Right lobe of liver (tissue), 6 donors: ENCODE results near the gene SLC25A15. TPM values are rescaled to one million over a fixed set of nuclear protein-coding genes. Genes with fewer than 3 reads are reported as not detected.

Experiments used
- ATAC-seq, 4 donors: fragments of 200-7000 bp; cut with Tn5 transposase; one replicate each; pipeline ENCODE4 v1.9.1; 2020; ENCODE audit warnings: mild to moderate bottlenecking in 4 of 4, moderate library complexity in 4 of 4
- DNase-seq, 3 donors: peaks; one replicate each; pipeline ENCODE4 v3.0.0-alpha.2; 2020
- H3K27ac ChIP-seq, 3 donors: fragments of 200-600 bp; one replicate each; pipeline ENCODE4 v1.8.0; 2022
- H3K27me3 ChIP-seq, 2 donors: fragments of 200-600 bp; one replicate each; pipeline ENCODE4 v1.8.0; 2022
- H3K36me3 ChIP-seq, 4 donors: fragments of 200-600 bp; sonication (generic) in 1 of 4; one replicate each; pipeline versions ENCODE4 v1.5.1 to v1.8.0; 2017 to 2022; ENCODE audit warnings: control low read depth in 1 of 4
- H3K4me1 ChIP-seq, 4 donors: fragments of 200-600 bp; sonication (generic) in 1 of 4; one replicate each; pipeline versions ENCODE4 v1.5.1 to v1.8.0; 2017 to 2022; ENCODE audit warnings: control low read depth in 1 of 4
- H3K4me3 ChIP-seq, 3 donors: fragments of 200-600 bp; one replicate each; pipeline ENCODE4 v1.8.0; 2022
- H3K9me3 ChIP-seq, 4 donors: fragments of 200-600 bp; sonication (generic) in 1 of 4; one replicate each; pipeline versions ENCODE4 v1.5.1 to v1.8.0; 2017 to 2022; ENCODE audit warnings: control low read depth in 1 of 4
- POLR2A ChIP-seq: fragments of 450-650 bp; IDR thresholded peaks from one replicate; pipeline ENCODE4 v1.6.1; 2017; ENCODE audit warnings: antibody characterized with exemption, mild to moderate bottlenecking
- WGBS: methylation state at CpG from one replicate; pipeline ENCODE4 v1.1.6; 2018; ENCODE audit warnings: low coverage, low lambda C conversion rate; ENCODE audit not compliant: insufficient coverage; ENCODE audit errors: missing lambda C conversion rate; 5-methylcytosine and 5-hydroxymethylcytosine counted together
- intact Hi-C, 2 donors: fragments of 100-400 bp; cut with DNase I; formaldehyde crosslinking; loops; one replicate each; pipeline versions ENCODE4 v1.11.2 to v1.14.1; 2022
- total RNA-seq, 6 experiments: library from RNA; depleted of rRNA in 2 of 6; stranded (reverse); fragments of >200 nt in 2 of 6; fragmentation: NEBNext Ultra II Directional in 3 of 6; extraction: Animal tissue kit (Norgen Biotek cat#: 25700) in 3 of 6; gene quantifications; one replicate each; pipeline versions ENCODE4 v1.1.0 to v1.2.4, GENCODE V29; 2016 to 2023
- TF ChIP-seq, protein P1 (sequence below), 4 donors: fragments of 200-600 bp in 3 of 4; fragments of 450-650 bp in 1 of 4; IDR thresholded peaks; one replicate each; pipeline versions ENCODE4 v1.5.1 to v1.8.0; 2016 to 2022; ENCODE audit warnings: antibody characterized with exemption in 4 of 4, mild to moderate bottlenecking in 2 of 4
- donor health status: DM: no; HTN: yes; CAD: no.
- donor health status: DM: no; HTN: no; CAD: no.
- donor health status: DM: no; HTN: no; CAD: no.
- donor health status: DM: no; HTN: yes; CAD: no.
- donor health status: DM: no; HTN: yes; CAD: no.

SLC25A15 gene
- total RNA-seq, 6 experiments from 2014 or later: 28.0 to 168 (median 79.9) TPM

- Histone ChIP-seq H3K4me3 (no peak overlapping the region), H3K27me3 (no peaks in the 10 kb centered on the region), H3K27ac (no peak overlapping the region), H3K36me3 (peaks cover 0 to 25% (median 4%) of the 10 kb centered on the region in 4 donors), H3K9me3 (no peaks in the 10 kb centered on the region), H3K4me1 (peaks cover 0 to 10% (median 0%) of the 10 kb centered on the region in 4 donors)
- no peak for ATAC-seq
- intact Hi-C loops: no loop called here
- no peak for DNase-seq
- WGBS: 97% methylated on average over 4 of the region's 4 CpGs
- TF ChIP-seq, protein P1, sequence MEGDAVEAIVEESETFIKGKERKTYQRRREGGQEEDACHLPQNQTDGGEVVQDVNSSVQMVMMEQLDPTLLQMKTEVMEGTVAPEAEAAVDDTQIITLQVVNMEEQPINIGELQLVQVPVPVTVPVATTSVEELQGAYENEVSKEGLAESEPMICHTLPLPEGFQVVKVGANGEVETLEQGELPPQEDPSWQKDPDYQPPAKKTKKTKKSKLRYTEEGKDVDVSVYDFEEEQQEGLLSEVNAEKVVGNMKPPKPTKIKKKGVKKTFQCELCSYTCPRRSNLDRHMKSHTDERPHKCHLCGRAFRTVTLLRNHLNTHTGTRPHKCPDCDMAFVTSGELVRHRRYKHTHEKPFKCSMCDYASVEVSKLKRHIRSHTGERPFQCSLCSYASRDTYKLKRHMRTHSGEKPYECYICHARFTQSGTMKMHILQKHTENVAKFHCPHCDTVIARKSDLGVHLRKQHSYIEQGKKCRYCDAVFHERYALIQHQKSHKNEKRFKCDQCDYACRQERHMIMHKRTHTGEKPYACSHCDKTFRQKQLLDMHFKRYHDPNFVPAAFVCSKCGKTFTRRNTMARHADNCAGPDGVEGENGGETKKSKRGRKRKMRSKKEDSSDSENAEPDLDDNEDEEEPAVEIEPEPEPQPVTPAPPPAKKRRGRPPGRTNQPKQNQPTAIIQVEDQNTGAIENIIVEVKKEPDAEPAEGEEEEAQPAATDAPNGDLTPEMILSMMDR (IDR thresholded peaks at IDR 0.05): no peak
- TF ChIP-seq POLR2A: no peak
Measured at GRCh38 chr13:40758811-40759210, 30.6 kb upstream of the SLC25A15 start.

DNA sequence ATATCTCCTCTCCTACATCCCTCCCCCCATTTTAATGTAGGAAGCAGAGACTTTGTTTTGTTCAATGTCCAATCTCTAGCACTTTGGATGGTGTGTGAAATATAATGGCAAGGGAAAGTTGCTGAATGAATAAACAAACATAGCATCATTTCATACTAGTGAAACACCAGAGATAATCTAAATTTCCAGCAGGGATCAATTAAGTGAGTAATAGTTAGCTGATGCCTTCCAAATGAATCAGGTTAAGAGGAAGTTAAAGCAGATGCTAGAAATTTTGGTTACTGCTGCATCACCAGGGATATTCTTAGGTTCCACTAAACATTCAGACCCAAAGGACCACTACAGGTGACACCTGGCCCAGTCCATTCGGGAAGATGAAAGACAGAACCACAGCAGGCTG lies 26.6 kb upstream of the SLC25A15 start:
- no peaks in the 10 kb centered on the region for H3K27me3 ChIP-seq
- no peak for ATAC-seq
- peaks cover 0 to 11% (median 2%) of the 10 kb centered on the region in 4 donors for H3K36me3 ChIP-seq
- WGBS: no CpG with 5 or more reads among the region's 1 CpG
- intact Hi-C loops: no loop called here
- no peak for TF ChIP-seq POLR2A
- TF ChIP-seq, protein P1 (IDR thresholded peaks at IDR 0.05): no peak
- DNase-seq: no peak
- no peaks in the 10 kb centered on the region for H3K9me3 ChIP-seq
- no peak overlapping the region for H3K4me3 ChIP-seq
- peaks cover 0 to 19% (median 6%) of the 10 kb centered on the region in 4 donors for H3K4me1 ChIP-seq
- no peak overlapping the region for H3K27ac ChIP-seq

- ATAC-seq: peak; percentile 71 to 83 (median 73)
- WGBS: 34% methylated on average over 3 of the region's 3 CpGs
Measured at GRCh38 chr13:40764587-40765403, 24.6 kb upstream of the SLC25A15 start.

GRCh38 chr13:40765602-40766001 lies 23.8 kb upstream of the SLC25A15 start:
- H3K9me3 ChIP-seq: no peaks in the 10 kb centered on the region
- peaks cover 0 to 24% (median 10%) of the 10 kb centered on the region in 4 donors for H3K4me1 ChIP-seq
- TF ChIP-seq, protein P1 (IDR thresholded peaks at IDR 0.05): no peak
- no peak for TF ChIP-seq POLR2A
- no peak for ATAC-seq
- intact Hi-C loops: no loop called here
- no peak for DNase-seq
- WGBS: 94% methylated on average over 1 of the region's 1 CpG
- no peaks in the 10 kb centered on the region for H3K36me3 ChIP-seq
- H3K4me3 ChIP-seq: no peak overlapping the region
- no peak overlapping the region for H3K27ac ChIP-seq
- no peaks in the 10 kb centered on the region for H3K27me3 ChIP-seq

More at GRCh38 chr13:40764587-40765403, 24.6 kb upstream of the SLC25A15 start:
- intact Hi-C loops: no loop called here
- Histone ChIP-seq H3K27me3 (no peaks in the 10 kb centered on the region), H3K4me1 (peaks cover 0 to 19% (median 7%) of the 10 kb centered on the region in 4 donors), H3K27ac (peak overlapping the region in 1 of 3 donors; percentile 50), H3K36me3 (no peaks in the 10 kb centered on the region), H3K9me3 (no peaks in the 10 kb centered on the region), H3K4me3 (no peak overlapping the region)
- peak; percentile 43 to 71 (median 60) for DNase-seq
- TF ChIP-seq, protein P1 (IDR thresholded peaks at IDR 0.05): no peak
- TF ChIP-seq POLR2A: no peak
